NCI-H1417 treated with DMSO at 0.1 percent for 48 hours (cell line): ENCODE measurements around the gene HUWE1.
"Not testable (repeated sequence)": the region's sequence is repeated elsewhere in the genome, so short reads cannot be mapped to it uniquely, and the experiment has no call there.

Experiments used
- DNase-seq: peaks from one replicate; lab custom pipeline; 2025; lab: John Stamatoyannopoulos, UW

Gene HUWE1

GRCh38 chrX:53686151-53686885 is at the start of gene HUWE1:
Gene HUWE1 (minus strand): TSS chrX:53686719. CDS start chrX:53654107, 32,612 bp downstream.
- peak; percentile 1 for DNase-seq

- no peak for DNase-seq
These were observed 46.3 kb upstream of the HUWE1 start for GRCh38 chrX:53732797-53733196.

GRCh38 chrX:53729751-53730150 is 43.2 kb upstream of the HUWE1 start:
- no peak for DNase-seq

GRCh38 chrX:53728506-53728905 is 42.0 kb upstream of the HUWE1 start:
- DNase-seq: no peak

GRCh38 chrX:53724872-53725271 is 38.4 kb upstream of the HUWE1 start:
- no peak for DNase-seq

- no peak for DNase-seq
These were observed 36.9 kb upstream of the HUWE1 start for GRCh38 chrX:53723381-53723780.

GRCh38 chrX:53721610-53722009 is 35.1 kb upstream of the HUWE1 start:
- not testable (repeated sequence) for DNase-seq

- not testable (repeated sequence) for DNase-seq
These were observed 33.1 kb upstream of the HUWE1 start for GRCh38 chrX:53719666-53720065.

GRCh38 chrX:53718073-53718472 is 31.6 kb upstream of the HUWE1 start:
- no peak for DNase-seq

GRCh38 chrX:53717205-53717604 is 30.7 kb upstream of the HUWE1 start:
- no peak for DNase-seq

GRCh38 chrX:53716328-53717088 is 30.0 kb upstream of the HUWE1 start:
- DNase-seq: no peak

- no peak for DNase-seq
These were observed 28.9 kb upstream of the HUWE1 start for GRCh38 chrX:53715346-53715924.

GRCh38 chrX:53714580-53715345 is 28.2 kb upstream of the HUWE1 start:
- no peak for DNase-seq

GRCh38 chrX:53713987-53714579 is 27.6 kb upstream of the HUWE1 start:
- no peak for DNase-seq

GRCh38 chrX:53711436-53711835 is 24.9 kb upstream of the HUWE1 start:
- DNase-seq: no peak

- DNase-seq: no peak
These were observed 18.3 kb upstream of the HUWE1 start for GRCh38 chrX:53704854-53705253.

- no peak for DNase-seq
These were observed 17.8 kb upstream of the HUWE1 start for GRCh38 chrX:53704294-53704693.

- no peak for DNase-seq
These were observed 9.5 kb upstream of the HUWE1 start for GRCh38 chrX:53695946-53696549.

- DNase-seq: no peak
These were observed 8.1 kb upstream of the HUWE1 start for GRCh38 chrX:53694642-53695041.

- DNase-seq: no peak
These were observed 1.8 kb upstream of the HUWE1 start for GRCh38 chrX:53688300-53688699.

- DNase-seq: peak; percentile 2
These were observed 808 bp downstream of the HUWE1 start for GRCh38 chrX:53685711-53686110.
